ENCODE results near the gene CDK16. TPM values are rescaled to one million over a fixed set of nuclear protein-coding genes. Genes with fewer than 3 reads are reported as not detected.

Gene CDK16
- total and polyA plus RNA-seq, 2 experiments from 2014 or later, result 391 to 481 TPM

DNA sequence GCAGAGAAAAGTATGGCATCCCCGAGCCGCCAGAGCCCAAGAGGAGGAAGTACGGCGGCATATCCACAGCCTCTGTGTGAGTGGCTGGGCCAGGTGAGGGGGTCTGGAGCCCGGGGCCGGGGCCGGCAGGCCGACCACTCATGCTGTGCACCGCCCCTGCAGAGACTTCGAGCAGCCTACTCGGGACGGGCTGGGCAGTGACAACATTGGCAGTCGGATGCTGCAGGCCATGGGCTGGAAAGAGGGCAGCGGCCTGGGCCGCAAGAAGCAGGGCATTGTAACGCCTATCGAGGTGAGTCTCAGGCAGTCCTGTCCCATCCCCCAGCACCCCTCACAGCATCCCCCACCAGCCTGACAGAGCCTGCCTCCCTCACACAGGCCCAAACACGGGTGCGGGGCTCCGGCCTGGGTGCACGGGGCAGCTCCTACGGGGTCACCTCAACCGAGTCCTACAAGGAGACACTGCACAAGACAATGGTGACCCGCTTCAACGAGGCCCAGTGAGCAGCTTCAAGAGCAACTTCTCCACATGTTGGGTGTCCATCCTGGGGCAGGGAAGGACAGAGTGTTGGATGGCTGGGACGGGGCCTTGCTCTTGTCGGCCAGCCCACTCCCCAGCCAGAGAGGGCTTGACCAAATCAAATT is 32.3 kb upstream of the CDK16 start:
- H3K27ac ChIP-seq, result no peak overlapping the region
- no peak for DNase-seq (ENCODE audit: low read depth in 1 of 2, low spot score in 1 of 2)
- no peak overlapping the region for H3K4me3 ChIP-seq
- H3K4me1 ChIP-seq (ENCODE audit: low read depth), result no peaks in the 10 kb centered on the region
- peaks cover under 1% of the 10 kb centered on the region for H3K27me3 ChIP-seq
- no peaks in the 10 kb centered on the region for H3K36me3 ChIP-seq
- TF ChIP-seq, protein P1, sequence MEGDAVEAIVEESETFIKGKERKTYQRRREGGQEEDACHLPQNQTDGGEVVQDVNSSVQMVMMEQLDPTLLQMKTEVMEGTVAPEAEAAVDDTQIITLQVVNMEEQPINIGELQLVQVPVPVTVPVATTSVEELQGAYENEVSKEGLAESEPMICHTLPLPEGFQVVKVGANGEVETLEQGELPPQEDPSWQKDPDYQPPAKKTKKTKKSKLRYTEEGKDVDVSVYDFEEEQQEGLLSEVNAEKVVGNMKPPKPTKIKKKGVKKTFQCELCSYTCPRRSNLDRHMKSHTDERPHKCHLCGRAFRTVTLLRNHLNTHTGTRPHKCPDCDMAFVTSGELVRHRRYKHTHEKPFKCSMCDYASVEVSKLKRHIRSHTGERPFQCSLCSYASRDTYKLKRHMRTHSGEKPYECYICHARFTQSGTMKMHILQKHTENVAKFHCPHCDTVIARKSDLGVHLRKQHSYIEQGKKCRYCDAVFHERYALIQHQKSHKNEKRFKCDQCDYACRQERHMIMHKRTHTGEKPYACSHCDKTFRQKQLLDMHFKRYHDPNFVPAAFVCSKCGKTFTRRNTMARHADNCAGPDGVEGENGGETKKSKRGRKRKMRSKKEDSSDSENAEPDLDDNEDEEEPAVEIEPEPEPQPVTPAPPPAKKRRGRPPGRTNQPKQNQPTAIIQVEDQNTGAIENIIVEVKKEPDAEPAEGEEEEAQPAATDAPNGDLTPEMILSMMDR (IDR thresholded peaks at IDR 0.05; ENCODE audit: low read depth, low read length), result no peak
- no peaks in the 10 kb centered on the region for H3K9me3 ChIP-seq (ENCODE audit: low read depth)

DNA sequence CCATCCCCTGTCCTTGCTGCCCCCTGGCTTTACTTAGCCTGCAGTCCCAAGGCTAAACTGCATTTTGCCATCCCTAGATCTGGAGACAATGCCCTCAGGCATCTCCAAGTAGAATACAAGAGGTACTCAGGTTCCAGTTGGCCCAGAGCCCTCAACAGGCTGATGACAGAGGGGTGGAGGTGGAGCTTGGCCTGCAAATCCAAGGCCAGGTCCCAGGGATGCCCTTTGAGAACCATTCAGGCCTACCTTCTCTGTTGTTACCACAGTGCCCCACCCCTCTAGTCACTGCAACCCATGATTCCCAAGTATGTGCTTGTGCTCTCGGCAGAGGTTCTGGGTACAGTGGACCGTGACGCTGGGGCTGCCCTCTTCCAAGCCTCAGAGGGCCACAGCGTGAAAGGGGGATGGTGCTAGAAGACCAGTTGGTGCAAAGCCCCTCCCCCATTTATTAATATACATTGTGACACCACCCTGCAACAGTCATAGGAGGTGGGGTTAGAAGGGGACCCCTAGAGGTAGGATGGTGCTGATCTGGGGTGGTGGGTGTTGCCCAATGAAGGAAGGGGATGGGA is 31.3 kb upstream of the CDK16 start:
- Histone ChIP-seq H3K27me3 (peaks cover 7% of the 10 kb centered on the region), H3K4me3 (no peak overlapping the region), H3K4me1 (ENCODE audit: low read depth) (no peaks in the 10 kb centered on the region), H3K27ac (no peak overlapping the region), H3K36me3 (no peaks in the 10 kb centered on the region), H3K9me3 (ENCODE audit: low read depth) (no peaks in the 10 kb centered on the region)
- DNase-seq (ENCODE audit: low read depth in 1 of 2, low spot score in 1 of 2), result no peak
- TF ChIP-seq, protein P1 (IDR thresholded peaks at IDR 0.05; ENCODE audit: low read depth, low read length), result no peak

- H3K27ac ChIP-seq, result no peak overlapping the region
- H3K4me3 ChIP-seq, result no peak overlapping the region
Observed at GRCh38 chrX:47189906-47190305, 28.6 kb upstream of the CDK16 start.

GRCh38 chrX:47190445-47191269 is 27.8 kb upstream of the CDK16 start:
- peaks cover 7% of the 10 kb centered on the region for H3K27me3 ChIP-seq
- no peaks in the 10 kb centered on the region for H3K9me3 ChIP-seq (ENCODE audit: low read depth)
- H3K4me1 ChIP-seq (ENCODE audit: low read depth), result peaks cover 12% of the 10 kb centered on the region
- H3K4me3 ChIP-seq, result peak overlapping the region; percentile 37
- TF ChIP-seq, protein P1 (IDR thresholded peaks at IDR 0.05; ENCODE audit: low read depth, low read length), result no peak
- no peak overlapping the region for H3K27ac ChIP-seq
- DNase-seq (ENCODE audit: low read depth in 1 of 2, low spot score in 1 of 2), result peak; percentile 95 to 96
- H3K36me3 ChIP-seq, result no peaks in the 10 kb centered on the region

More at GRCh38 chrX:47189906-47190305, 28.6 kb upstream of the CDK16 start:
- Histone ChIP-seq H3K9me3 (ENCODE audit: low read depth) (no peaks in the 10 kb centered on the region), H3K36me3 (no peaks in the 10 kb centered on the region), H3K4me1 (ENCODE audit: low read depth) (peaks cover 6% of the 10 kb centered on the region), H3K27me3 (peaks cover 7% of the 10 kb centered on the region)
- TF ChIP-seq, protein P1 (IDR thresholded peaks at IDR 0.05; ENCODE audit: low read depth, low read length), result no peak
- DNase-seq (ENCODE audit: low read depth in 1 of 2, low spot score in 1 of 2), result no peak

DNA sequence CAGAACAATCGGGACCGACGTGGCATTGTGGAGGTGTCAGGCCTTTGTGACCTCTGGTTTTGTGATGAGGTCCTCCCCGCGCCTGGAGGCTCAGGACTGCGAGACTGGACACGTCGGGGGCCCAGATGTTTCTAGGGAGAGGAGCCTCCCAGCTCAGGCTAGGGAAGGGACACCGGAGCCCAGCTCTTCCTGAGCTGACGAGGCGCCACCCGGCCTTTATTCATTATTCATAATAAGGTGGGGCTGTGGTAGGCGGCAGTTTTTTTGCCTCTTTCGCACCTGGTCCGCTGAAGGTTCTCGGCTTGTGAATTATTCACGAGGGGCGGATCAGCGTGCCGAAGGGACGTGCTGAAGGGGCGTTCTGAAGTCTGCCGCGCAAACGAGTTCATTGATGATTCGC is 27.1 kb upstream of the CDK16 start:
- peak in 1 of 2 donors; percentile 25 for DNase-seq (ENCODE audit: low read depth in 1 of 2, low spot score in 1 of 2)
- Histone ChIP-seq H3K9me3 (ENCODE audit: low read depth) (no peaks in the 10 kb centered on the region), H3K36me3 (no peaks in the 10 kb centered on the region), H3K4me1 (ENCODE audit: low read depth) (peaks cover 19% of the 10 kb centered on the region), H3K27ac (no peak overlapping the region), H3K4me3 (peak overlapping the region; percentile 37), H3K27me3 (peaks cover 7% of the 10 kb centered on the region)
- TF ChIP-seq, protein P1 (IDR thresholded peaks at IDR 0.05; ENCODE audit: low read depth, low read length), result no peak
